CD4-positive, alpha-beta T cell treated with Interferon alpha-2 for 1 hour (primary cell): ENCODE results near the gene CFAP54.

Source experiments
- DNase-seq, 2 donors: peaks; one replicate each; pipeline ENCODE4 v3.0.0-alpha.2; 2020 to 2022

CFAP54 gene

GRCh38 chr12:96752211-96752610, 262.8 kb downstream of the CFAP54 start:
- no peak for DNase-seq

- DNase-seq, result no peak
Observed at GRCh38 chr12:96766232-96766631, 276.9 kb downstream of the CFAP54 start.

DNA sequence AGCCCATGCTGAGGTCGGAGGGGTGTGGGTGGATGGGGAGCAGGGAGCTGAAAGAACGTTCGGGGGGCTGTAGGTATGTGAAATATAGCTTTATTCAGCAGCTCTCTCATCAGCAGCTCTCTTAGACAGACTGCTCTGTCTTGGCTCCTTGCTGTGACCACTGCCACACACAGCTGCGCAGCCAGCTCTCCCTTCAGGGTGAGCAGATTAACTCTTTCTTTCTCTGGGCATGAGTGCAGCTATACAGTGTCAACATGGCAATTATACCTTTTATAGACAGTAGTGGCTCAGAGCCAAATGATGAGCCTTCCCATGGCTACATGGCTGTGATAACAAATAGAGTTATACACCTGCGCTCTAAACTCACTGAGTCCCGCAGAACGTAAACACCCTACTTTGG, 280.0 kb downstream of the CFAP54 start:
- no peak for DNase-seq

GRCh38 chr12:96770219-96771102, 281.1 kb downstream of the CFAP54 start:
- DNase-seq, result no peak

GRCh38 chr12:96773031-96773430, 283.7 kb downstream of the CFAP54 start:
- DNase-seq, result no peak

- DNase-seq, result no peak
Observed at GRCh38 chr12:96774496-96775256, 285.3 kb downstream of the CFAP54 start.

DNA sequence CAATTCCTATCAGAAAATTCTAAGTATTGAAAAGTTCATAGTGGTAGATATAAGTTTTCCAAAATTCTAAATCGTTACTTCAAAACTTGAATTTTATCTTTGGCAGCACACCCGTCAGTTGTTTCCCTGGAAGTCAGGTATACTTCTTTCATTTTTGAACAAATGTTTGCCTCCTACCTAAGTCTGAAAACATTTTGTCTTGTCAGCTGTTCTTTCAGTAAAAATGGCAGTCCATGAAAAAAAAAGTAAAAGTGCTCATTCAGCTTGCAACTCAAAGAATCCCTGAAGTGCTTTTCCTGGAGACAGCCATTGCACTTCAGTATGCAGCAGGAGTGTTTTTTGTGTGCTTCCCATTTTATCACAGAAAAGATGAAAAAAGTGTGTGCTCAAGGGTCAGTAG, 287.5 kb downstream of the CFAP54 start:
- DNase-seq, result no peak

GRCh38 chr12:96780330-96780729, 291.0 kb downstream of the CFAP54 start:
- DNase-seq, result no peak

GRCh38 chr12:96786791-96787190, 297.4 kb downstream of the CFAP54 start:
- no peak for DNase-seq

DNA sequence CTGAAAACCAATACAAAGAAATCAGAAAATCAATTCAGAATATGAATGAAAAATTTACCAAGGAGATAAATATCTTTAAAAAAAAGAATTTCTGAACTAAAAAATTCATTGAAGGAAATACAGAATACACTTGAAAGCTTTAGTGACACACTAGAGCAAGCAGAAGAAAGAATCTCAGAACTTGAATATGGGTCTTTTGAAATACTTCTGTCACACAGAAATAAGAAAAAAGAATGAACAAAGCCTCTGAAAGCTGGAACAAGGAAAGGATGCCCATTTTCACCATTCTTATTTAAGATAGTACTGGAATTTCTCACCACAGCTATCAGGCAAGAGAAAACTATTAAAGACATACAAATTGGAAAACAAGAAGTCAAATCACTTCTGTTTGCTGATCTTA, 314.6 kb downstream of the CFAP54 start:
- DNase-seq, result no peak

DNA sequence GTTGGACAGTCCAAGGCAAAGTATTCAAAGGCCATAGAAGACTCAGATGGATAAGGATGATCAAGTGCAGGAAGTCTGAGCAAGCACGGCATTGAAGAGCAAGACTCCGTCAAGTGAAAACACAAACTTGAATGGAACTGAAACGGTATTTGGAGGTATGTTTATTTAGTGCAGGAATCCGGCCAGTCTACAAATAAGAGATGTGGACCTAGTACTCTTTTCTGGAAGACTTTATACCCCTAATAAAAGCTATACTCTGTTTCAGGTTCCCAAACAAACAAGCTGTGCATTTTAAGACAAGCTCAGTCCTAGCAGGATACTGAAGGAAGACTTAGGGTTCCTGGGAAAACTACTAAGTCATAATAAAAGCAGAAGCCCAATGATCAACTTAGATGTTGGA, 316.9 kb downstream of the CFAP54 start:
- no peak for DNase-seq

- DNase-seq, result no peak
Observed at GRCh38 chr12:96807741-96808140, 318.4 kb downstream of the CFAP54 start.

GRCh38 chr12:96808587-96808986, 319.2 kb downstream of the CFAP54 start:
- no peak for DNase-seq

- DNase-seq, result no peak
Observed at GRCh38 chr12:96809522-96809921, 320.1 kb downstream of the CFAP54 start.

DNA sequence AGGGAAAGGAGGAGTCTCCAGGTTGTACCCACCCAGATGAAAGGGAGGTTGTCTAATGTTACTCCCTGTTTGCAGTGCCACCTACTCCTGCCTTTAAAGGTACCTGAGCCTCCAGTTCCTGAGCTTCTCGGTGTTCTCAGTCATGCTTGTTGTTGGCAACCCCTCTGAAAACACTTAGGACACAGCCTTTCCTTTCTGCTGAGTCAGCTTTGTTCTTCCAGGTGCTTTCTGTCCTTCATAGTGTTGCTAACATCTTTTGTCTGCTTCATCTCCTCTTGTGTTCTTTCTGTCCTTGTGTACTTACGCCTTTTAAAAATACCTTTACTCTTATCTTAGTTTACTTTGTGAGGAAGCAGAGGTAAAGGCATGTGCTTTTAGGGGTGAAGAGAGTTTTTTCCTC, 320.7 kb downstream of the CFAP54 start:
- DNase-seq, result no peak

DNA sequence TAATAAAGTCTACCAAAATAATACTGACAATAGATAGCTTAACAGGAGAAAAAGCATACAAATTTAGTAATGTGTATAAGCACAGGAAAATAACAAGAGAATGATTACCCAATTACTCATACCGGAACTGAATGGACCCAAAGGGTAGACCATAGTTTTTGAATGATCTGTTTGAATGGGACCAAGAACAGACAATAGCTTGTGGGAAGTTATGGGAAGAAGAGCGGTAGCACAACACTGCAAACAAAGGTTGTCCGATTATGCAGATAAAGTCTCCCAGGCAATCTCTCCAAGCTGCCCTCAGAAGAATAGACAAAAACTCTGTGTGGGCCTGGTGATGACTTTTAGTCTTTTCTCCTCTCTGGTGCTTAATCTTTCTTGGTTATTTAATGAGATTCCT, 321.1 kb downstream of the CFAP54 start:
- DNase-seq, result no peak

DNA sequence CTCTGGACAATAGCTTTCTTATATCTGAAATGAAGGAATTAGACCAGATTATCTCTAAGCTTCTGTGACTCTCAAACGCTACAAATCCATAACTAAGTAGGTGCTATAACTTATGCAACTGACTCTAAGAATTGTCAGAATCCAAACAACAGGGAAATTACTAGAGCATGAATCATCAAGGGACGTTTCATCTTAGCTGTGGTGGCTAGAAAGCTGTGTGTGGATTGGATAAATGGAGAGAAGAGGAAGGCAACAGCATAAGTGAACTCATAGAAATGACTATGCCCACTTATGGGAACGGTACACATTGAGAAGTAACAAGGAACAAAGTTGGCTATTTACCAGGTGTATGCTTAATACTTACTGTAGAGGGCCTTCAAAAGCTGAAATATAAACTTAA, 321.7 kb downstream of the CFAP54 start:
- DNase-seq, result no peak

DNA sequence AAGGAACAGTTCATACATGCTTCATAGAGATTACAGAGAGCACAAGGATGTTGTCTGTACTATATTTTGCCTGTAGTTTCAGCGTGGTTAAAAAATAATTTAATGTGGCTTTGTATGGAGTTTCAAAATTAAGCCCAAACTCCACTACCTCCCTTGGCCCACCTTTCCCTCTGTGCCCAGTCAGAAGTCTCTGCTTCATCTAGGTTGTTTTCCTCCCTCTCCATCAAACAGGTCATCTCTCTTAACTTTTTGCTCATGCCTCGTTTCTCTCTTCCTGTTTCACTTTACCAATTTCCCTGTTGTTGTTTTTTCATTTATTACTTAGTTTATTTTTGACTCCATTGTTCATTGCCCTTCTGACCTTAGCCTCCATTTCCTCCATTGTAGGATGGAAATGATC, 322.8 kb downstream of the CFAP54 start:
- DNase-seq, result no peak

- DNase-seq, result no peak
Observed at GRCh38 chr12:96814200-96814599, 324.8 kb downstream of the CFAP54 start.

DNA sequence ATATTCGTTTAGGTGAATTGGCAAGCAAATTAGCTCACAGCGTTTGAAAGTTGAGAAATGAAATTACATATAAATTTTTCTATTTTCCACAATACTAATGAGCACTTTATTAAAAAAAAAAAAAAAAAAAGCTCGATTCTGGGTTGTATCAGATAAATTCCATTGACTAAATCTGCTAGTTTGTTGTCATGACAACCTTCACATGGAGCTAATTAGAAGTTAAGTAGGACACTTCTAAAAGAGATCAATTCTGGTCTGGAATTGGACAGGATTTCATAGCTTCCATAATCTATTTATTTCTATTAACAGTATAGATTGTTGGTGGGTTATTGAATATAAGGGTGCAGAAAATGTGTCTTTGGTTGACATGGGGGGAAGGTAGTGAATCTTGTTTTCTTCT, 332.2 kb downstream of the CFAP54 start:
- no peak for DNase-seq

DNA sequence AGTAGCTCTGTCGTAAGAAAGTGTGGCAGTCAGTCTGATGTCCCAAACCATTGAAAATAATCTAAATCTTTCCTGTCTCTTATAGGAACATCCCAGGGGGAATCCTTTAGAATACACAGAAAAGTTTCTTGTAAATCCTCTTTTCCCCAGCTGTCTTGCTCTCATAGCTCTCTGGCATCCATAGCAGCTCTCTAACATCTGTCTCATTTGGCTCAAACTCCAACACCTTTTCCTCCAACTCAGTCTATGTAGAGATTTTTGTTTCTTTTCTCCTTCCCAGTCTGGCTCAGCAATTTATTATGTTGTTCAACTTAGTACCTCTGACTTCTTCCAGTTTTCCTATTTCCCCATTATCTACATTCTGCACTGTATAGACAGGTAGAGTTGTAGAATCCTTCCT, 333.3 kb downstream of the CFAP54 start:
- DNase-seq, result no peak

DNA sequence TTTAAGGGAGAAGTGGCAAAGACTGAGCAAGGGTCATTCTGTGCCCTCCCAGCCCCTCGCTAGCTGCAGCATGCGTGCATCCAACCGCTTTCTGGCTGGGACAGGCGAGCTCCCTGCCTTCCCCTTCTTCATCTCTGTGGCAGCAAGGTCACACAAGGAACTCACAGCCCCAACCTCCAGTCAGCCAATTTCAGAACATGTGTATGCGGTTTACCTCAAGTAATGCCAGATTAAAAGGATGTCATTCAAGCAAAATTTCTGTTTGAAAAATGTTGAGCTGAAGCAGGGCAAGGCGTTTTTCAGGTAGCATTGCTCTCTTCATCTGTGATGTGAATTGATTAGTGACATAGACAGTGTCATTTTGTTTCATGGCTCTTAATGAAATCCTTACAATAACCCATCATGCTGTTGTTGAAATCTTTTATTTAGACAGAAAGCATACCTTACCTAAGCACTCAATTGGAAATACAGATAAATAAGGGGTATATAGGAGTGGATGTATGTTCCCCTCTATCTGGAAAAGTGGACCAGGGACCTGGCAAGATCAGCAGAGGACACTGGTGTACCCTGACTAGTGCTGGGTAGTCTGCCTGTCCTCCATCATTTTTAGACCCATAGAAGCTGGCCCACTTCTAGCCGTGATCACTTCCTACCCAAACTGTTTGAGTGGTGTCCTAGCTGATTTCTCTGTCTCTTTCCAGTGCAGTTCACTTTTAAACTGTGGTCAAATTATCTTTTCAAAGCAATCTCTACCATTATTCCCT, 334.9 kb downstream of the CFAP54 start:
- DNase-seq, result no peak

GRCh38 chr12:96824838-96825236, 335.5 kb downstream of the CFAP54 start:
- no peak for DNase-seq
